Mesenchymal stem cell (in vitro differentiated cells and primary cell): ENCODE data around the gene COX6A1.

Experiments used
- DNase-seq: peaks from one replicate; pipeline ENCODE4 v3.0.0-alpha.2; 2013
- H2AFZ ChIP-seq: one replicate; pipeline ENCODE4 v1.6.1; 2013; ENCODE audit warnings: low read depth, mild to moderate bottlenecking, control low read depth, inconsistent platforms, low read length, moderate library complexity
- H2AK5ac ChIP-seq: 2 replicates; pipeline ENCODE4 v1.6.1; 2013; ENCODE audit warnings: low read length, moderate library complexity, mild to moderate bottlenecking, inconsistent platforms; ENCODE audit not compliant: severe bottlenecking
- H2BK120ac ChIP-seq: one replicate; pipeline ENCODE4 v1.6.1; 2013; ENCODE audit warnings: low read depth, mild to moderate bottlenecking, inconsistent platforms, low read length, moderate library complexity
- H2BK12ac ChIP-seq, 2 experiments: one replicate each; pipeline ENCODE4 v1.6.1; 2013; ENCODE audit warnings: inconsistent platforms in 2 of 2, low read length in 2 of 2, mild to moderate bottlenecking in 2 of 2, moderate library complexity in 2 of 2, control low read depth in 1 of 2
- H2BK15ac ChIP-seq: one replicate; pipeline ENCODE4 v1.6.1; 2013; ENCODE audit warnings: mild to moderate bottlenecking, low read depth, inconsistent platforms; ENCODE audit not compliant: poor library complexity, severe bottlenecking
- H2BK5ac ChIP-seq: 2 replicates; pipeline ENCODE4 v1.6.1; 2013; ENCODE audit warnings: low read depth, mild to moderate bottlenecking, low read length, control low read depth, inconsistent platforms; ENCODE audit not compliant: poor library complexity, severe bottlenecking
- H3K14ac ChIP-seq, 2 experiments: one replicate each; pipeline ENCODE4 v1.6.1; 2013; ENCODE audit warnings: inconsistent platforms in 2 of 2, low read length in 2 of 2, control low read depth in 1 of 2, mild to moderate bottlenecking in 1 of 2, moderate library complexity in 1 of 2
- H3K18ac ChIP-seq, 2 experiments: one replicate each; pipeline ENCODE4 v1.6.1; 2013; ENCODE audit warnings: inconsistent platforms in 2 of 2, low read length in 2 of 2, control low read depth in 1 of 2, low read depth in 1 of 2, mild to moderate bottlenecking in 1 of 2
- H3K23ac ChIP-seq, 2 experiments: one replicate each; pipeline ENCODE4 v1.6.1; 2013; ENCODE audit warnings: inconsistent platforms in 2 of 2, low read length in 2 of 2, mild to moderate bottlenecking in 2 of 2, moderate library complexity in 2 of 2, control low read depth in 1 of 2
- H3K27ac ChIP-seq: 2 replicates; pipeline ENCODE4 v1.5.1; 2013; ENCODE audit warnings: mild to moderate bottlenecking, moderate library complexity, low read length, control low read depth, inconsistent platforms; ENCODE audit not compliant: poor library complexity, severe bottlenecking
- H3K27me3 ChIP-seq, 2 experiments: 2 replicates each; pipeline versions ENCODE4 v1.6.1 to v1.7.0; 2013; ENCODE audit warnings: low read length in 2 of 2, mild to moderate bottlenecking in 2 of 2, moderate library complexity in 2 of 2, control low read depth in 1 of 2, inconsistent platforms in 1 of 2; ENCODE audit not compliant: control insufficient read depth in 1 of 2, insufficient read depth in 1 of 2
- H3K36me3 ChIP-seq, 2 experiments: 2 replicates each; pipeline versions ENCODE4 v1.6.1 to v1.7.0; 2013; ENCODE audit warnings: low read length in 2 of 2, control low read depth in 1 of 2, inconsistent platforms in 1 of 2, low read depth in 1 of 2, mild to moderate bottlenecking in 1 of 2; ENCODE audit not compliant: insufficient read depth in 2 of 2, control insufficient read depth in 1 of 2
- H3K4ac ChIP-seq, 2 experiments: one replicate each; pipeline ENCODE4 v1.6.1; 2013; ENCODE audit warnings: inconsistent platforms in 2 of 2, low read length in 2 of 2, mild to moderate bottlenecking in 2 of 2, moderate library complexity in 2 of 2, control low read depth in 1 of 2, low read depth in 1 of 2
- H3K4me1 ChIP-seq: 2 replicates; pipeline ENCODE4 v1.6.1; 2013; ENCODE audit warnings: low read depth, low read length, control low read depth; ENCODE audit not compliant: control insufficient read depth, insufficient read depth
- H3K4me2 ChIP-seq: 2 replicates; pipeline ENCODE4 v1.6.1; 2013; ENCODE audit warnings: low read length, mild to moderate bottlenecking, inconsistent platforms; ENCODE audit not compliant: poor library complexity, severe bottlenecking
- H3K4me3 ChIP-seq, 2 experiments: 2 replicates each; pipeline versions ENCODE4 v1.5.1 to v1.7.0; 2013; ENCODE audit warnings: low read length in 2 of 2, mild to moderate bottlenecking in 2 of 2, control low read depth in 1 of 2, low read depth in 1 of 2; ENCODE audit not compliant: insufficient read depth in 1 of 2
- H3K79me1 ChIP-seq: replicated peaks from 2 replicates; pipeline ENCODE4 v1.6.1; 2013; ENCODE audit warnings: mild to moderate bottlenecking, control low read depth, low read length, inconsistent platforms; ENCODE audit not compliant: poor library complexity, severe bottlenecking
- H3K9ac ChIP-seq: 2 replicates; pipeline ENCODE4 v1.7.0; 2013; ENCODE audit warnings: mild to moderate bottlenecking, low read length, moderate library complexity
- H3K9me3 ChIP-seq: 2 replicates; pipeline ENCODE4 v1.7.0; 2013; ENCODE audit warnings: mild to moderate bottlenecking, low read length; ENCODE audit not compliant: control insufficient read depth
- H4K8ac ChIP-seq: one replicate; pipeline ENCODE4 v1.6.1; 2013; ENCODE audit warnings: inconsistent platforms, mild to moderate bottlenecking, low read length, moderate library complexity
- H4K91ac ChIP-seq: one replicate; pipeline ENCODE4 v1.6.1; 2013; ENCODE audit warnings: mild to moderate bottlenecking, low read length, inconsistent platforms
- WGBS: methylation state at CpG from one replicate; pipeline ENCODE4 v1.1.7; 2013; ENCODE audit warnings: mixed read lengths; 5-methylcytosine and 5-hydroxymethylcytosine counted together

COX6A1 gene

GRCh38 chr12:120403869-120404268, 34.0 kb upstream of the COX6A1 start:
- Histone ChIP-seq H3K18ac (no peak overlapping the region), H2AK5ac (no peak overlapping the region), H2BK15ac (no peak overlapping the region), H3K27ac (no peak overlapping the region), H2BK120ac (no peak overlapping the region), H3K79me1 (no peaks in the 10 kb centered on the region), H3K4me1 (no peaks in the 10 kb centered on the region), H2AFZ (no peak overlapping the region), H4K8ac (no peak overlapping the region), H2BK5ac (no peak overlapping the region), H3K23ac (no peak overlapping the region), H4K91ac (no peak overlapping the region), H3K14ac (no peak overlapping the region), H3K4ac (no peak overlapping the region), H3K9me3 (no peaks in the 10 kb centered on the region), H3K4me2 (no peak overlapping the region), H3K4me3 (no peak overlapping the region), H3K36me3 (no peaks in the 10 kb centered on the region), H2BK12ac (no peak overlapping the region), H3K9ac (no peak overlapping the region), H3K27me3 (peaks cover 11 to 25% of the 10 kb centered on the region in 2 experiments)
- no peak for DNase-seq
- 88% methylated on average over 3 of the region's 3 CpGs for WGBS

GRCh38 chr12:120404271-120404670, 33.6 kb upstream of the COX6A1 start:
- Histone ChIP-seq H3K23ac (no peak overlapping the region), H2BK12ac (no peak overlapping the region), H3K36me3 (no peaks in the 10 kb centered on the region), H3K4me1 (no peaks in the 10 kb centered on the region), H2BK15ac (no peak overlapping the region), H3K27me3 (peaks cover 11 to 25% of the 10 kb centered on the region in 2 experiments), H3K4me3 (no peak overlapping the region), H2AK5ac (no peak overlapping the region), H3K14ac (no peak overlapping the region), H3K18ac (no peak overlapping the region), H3K79me1 (no peaks in the 10 kb centered on the region), H4K8ac (no peak overlapping the region), H4K91ac (no peak overlapping the region), H3K4ac (no peak overlapping the region), H3K4me2 (no peak overlapping the region), H3K27ac (no peak overlapping the region), H2BK120ac (no peak overlapping the region), H2AFZ (no peak overlapping the region), H3K9me3 (no peaks in the 10 kb centered on the region), H2BK5ac (no peak overlapping the region), H3K9ac (no peak overlapping the region)
- 88% methylated on average over 1 of the region's 1 CpG for WGBS
- DNase-seq: no peak

- Histone ChIP-seq H3K23ac (no peak overlapping the region), H2BK15ac (no peak overlapping the region), H2AFZ (no peak overlapping the region), H2BK12ac (no peak overlapping the region), H3K27me3 (peaks cover 11 to 20% of the 10 kb centered on the region in 2 experiments), H3K14ac (no peak overlapping the region), H3K4ac (no peak overlapping the region), H3K9ac (no peak overlapping the region), H2AK5ac (no peak overlapping the region), H3K4me1 (no peaks in the 10 kb centered on the region), H3K4me3 (no peak overlapping the region), H3K27ac (no peak overlapping the region), H2BK5ac (no peak overlapping the region), H4K8ac (no peak overlapping the region), H2BK120ac (no peak overlapping the region), H3K18ac (no peak overlapping the region), H3K9me3 (no peaks in the 10 kb centered on the region), H3K36me3 (no peaks in the 10 kb centered on the region), H4K91ac (no peak overlapping the region), H3K79me1 (no peaks in the 10 kb centered on the region), H3K4me2 (no peak overlapping the region)
- no peak for DNase-seq
- WGBS: 93% methylated on average over 2 of the region's 3 CpGs
Observed at GRCh38 chr12:120406069-120406468, 31.8 kb upstream of the COX6A1 start.

GRCh38 chr12:120406553-120406952, 31.4 kb upstream of the COX6A1 start:
- no peaks in the 10 kb centered on the region for H3K79me1 ChIP-seq

More at GRCh38 chr12:120406553-120406952, 31.4 kb upstream of the COX6A1 start:
- H3K9ac ChIP-seq: no peak overlapping the region
- WGBS: 95% methylated on average over 2 of the region's 3 CpGs
- H3K27me3 ChIP-seq: peaks cover 11 to 20% of the 10 kb centered on the region in 2 experiments
- no peaks in the 10 kb centered on the region for H3K4me1 ChIP-seq
- no peak overlapping the region for H4K91ac ChIP-seq
- no peak for DNase-seq
- no peak overlapping the region for H2AFZ ChIP-seq
- H2BK5ac ChIP-seq: no peak overlapping the region
- H2BK120ac ChIP-seq: no peak overlapping the region
- H3K23ac ChIP-seq: no peak overlapping the region
- H2AK5ac ChIP-seq: no peak overlapping the region
- no peak overlapping the region for H3K4ac ChIP-seq
- H3K14ac ChIP-seq: no peak overlapping the region
- H3K4me3 ChIP-seq: no peak overlapping the region
- H3K9me3 ChIP-seq: no peaks in the 10 kb centered on the region
- H3K4me2 ChIP-seq: no peak overlapping the region
- no peak overlapping the region for H2BK12ac ChIP-seq
- H3K36me3 ChIP-seq: no peaks in the 10 kb centered on the region
- no peak overlapping the region for H3K18ac ChIP-seq
- no peak overlapping the region for H4K8ac ChIP-seq
- H2BK15ac ChIP-seq: no peak overlapping the region
- no peak overlapping the region for H3K27ac ChIP-seq
